ENCODE data around the gene LMNTD2. TPM values are rescaled to one million over a fixed set of nuclear protein-coding genes. Genes with fewer than 3 reads are reported as not detected.
A peak's percentile ranks its signal among the peaks of the same experiment; 100 is the strongest.

The LMNTD2 gene
- total RNA-seq, 1 donor from 2014 or later = 2.3 TPM

DNA sequence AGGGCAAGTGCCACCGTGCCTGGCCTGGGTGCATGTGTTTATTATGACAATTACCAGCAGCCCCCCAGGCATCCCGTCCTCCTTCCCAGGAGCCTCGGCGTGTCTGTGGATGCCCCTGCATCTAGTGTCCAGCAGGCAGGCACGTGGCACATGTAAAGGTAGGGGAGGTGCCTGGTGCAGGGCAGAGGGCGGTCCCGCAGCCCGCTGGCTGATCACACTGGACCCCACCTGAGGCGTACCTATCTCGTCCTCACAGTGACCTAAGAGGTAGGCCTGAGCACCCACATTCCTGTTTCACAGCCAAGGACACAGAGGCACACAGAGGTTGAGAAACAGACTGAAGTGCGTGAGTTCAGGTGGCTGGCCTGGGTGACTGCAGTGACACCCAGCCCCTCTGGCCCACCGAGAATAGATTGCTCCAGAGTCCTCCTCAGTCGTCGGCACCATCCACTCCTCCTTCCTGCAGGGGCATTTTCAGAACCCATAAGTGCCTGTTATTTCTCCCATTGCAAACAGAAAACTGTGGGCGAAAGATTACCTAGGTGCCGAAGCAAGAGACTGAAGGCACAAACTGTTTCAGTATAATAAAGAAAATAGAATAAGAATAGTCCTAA, 12.7 kb upstream of the LMNTD2 start:
- Mint-ChIP-seq H3K27ac (ENCODE audit: unreplicated experiment) (no peak overlapping the region), H3K27me3 (ENCODE audit: unreplicated experiment) (peaks cover 22% of the 10 kb centered on the region), H3K4me1 (ENCODE audit: low read depth, unreplicated experiment) (peaks cover 17% of the 10 kb centered on the region), H3K36me3 (ENCODE audit: unreplicated experiment) (no peaks in the 10 kb centered on the region), H3K4me3 (ENCODE audit: unreplicated experiment) (no peak overlapping the region), H3K9me3 (ENCODE audit: unreplicated experiment) (peaks cover 12% of the 10 kb centered on the region)
- TF ChIP-seq CTCF (IDR thresholded peaks at IDR 0.05; ENCODE audit: partially characterized antibody, unreplicated experiment) = no peak
- DNase-seq = no peak

DNA sequence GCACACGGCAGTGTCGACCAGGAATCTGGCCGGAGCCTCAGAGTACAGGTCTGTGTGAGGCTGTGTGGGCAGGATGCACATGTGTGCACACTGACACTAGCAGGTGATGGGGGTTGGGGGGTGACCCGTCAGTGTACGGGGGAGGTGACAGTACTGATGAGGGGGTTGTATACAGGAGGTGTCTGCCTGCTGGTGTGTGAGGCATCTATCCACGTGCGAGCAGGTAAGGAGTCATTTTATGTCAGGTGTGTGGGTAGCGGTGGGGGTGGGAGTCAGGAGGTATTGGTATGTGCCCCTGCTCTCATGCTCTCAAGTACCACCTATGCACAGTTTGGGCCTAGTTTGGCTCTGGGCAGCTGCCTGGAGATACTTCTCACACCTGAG, 11.3 kb upstream of the LMNTD2 start:
- Mint-ChIP-seq H3K27ac (ENCODE audit: unreplicated experiment) (no peak overlapping the region), H3K9me3 (ENCODE audit: unreplicated experiment) (peaks cover 10% of the 10 kb centered on the region), H3K36me3 (ENCODE audit: unreplicated experiment) (no peaks in the 10 kb centered on the region), H3K4me3 (ENCODE audit: unreplicated experiment) (no peak overlapping the region), H3K27me3 (ENCODE audit: unreplicated experiment) (peaks cover 16% of the 10 kb centered on the region), H3K4me1 (ENCODE audit: low read depth, unreplicated experiment) (peaks cover 11% of the 10 kb centered on the region)
- DNase-seq = no peak
- no peak for TF ChIP-seq CTCF (IDR thresholded peaks at IDR 0.05; ENCODE audit: partially characterized antibody, unreplicated experiment)

GRCh38 chr11:569158-569885, 8.8 kb upstream of the LMNTD2 start:
- Mint-ChIP-seq H3K9me3 (ENCODE audit: unreplicated experiment) (peaks cover 5% of the 10 kb centered on the region), H3K27ac (ENCODE audit: unreplicated experiment) (peak overlapping the region; percentile 75), H3K4me3 (ENCODE audit: unreplicated experiment) (peak overlapping the region; percentile 81), H3K4me1 (ENCODE audit: low read depth, unreplicated experiment) (peaks cover 4% of the 10 kb centered on the region), H3K27me3 (ENCODE audit: unreplicated experiment) (peaks cover 9% of the 10 kb centered on the region), H3K36me3 (ENCODE audit: unreplicated experiment) (no peaks in the 10 kb centered on the region)
- no peak for TF ChIP-seq CTCF (IDR thresholded peaks at IDR 0.05; ENCODE audit: partially characterized antibody, unreplicated experiment)
- DNase-seq = no peak

DNA sequence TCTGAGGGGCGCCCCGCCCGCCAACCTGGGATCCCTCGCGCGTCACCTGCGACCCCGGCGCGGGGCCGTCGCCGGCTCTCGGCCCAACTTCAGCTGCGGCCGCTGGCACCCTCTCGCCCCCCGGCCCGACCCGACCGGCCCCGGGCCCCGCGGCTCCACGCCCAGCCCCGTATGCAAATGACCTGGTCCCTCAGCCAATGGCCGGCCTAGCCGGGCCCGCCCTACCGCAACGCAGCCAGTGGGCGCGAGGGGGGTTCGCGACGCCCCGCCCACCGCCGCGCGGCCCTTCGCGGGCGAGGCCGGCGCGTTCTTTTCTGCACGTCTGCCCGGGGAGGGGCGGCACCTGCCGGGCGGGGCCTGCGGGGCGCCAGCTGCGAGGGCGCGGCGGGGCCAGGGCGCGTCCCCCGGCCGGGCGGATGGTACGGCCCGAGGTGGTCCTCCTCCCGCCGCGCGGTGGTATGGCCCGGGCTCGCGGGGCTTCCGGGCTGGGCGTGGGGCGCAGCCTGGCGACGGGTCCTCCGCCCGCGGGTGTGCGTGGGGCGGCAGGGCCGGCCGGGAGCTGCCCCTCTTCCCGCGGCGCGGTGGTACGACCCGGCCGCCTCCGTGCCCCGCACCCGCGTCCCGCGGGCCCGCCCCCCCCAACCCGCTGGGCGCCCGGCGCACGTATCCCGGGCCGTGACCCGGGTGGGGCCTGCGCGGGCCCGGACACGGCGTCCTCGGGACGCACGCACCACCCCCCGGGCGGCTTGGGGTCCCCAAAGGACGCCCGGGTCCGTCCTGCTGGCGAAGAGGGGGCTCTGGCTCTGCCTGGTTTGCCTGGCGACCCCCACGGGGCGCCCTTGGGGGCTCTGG, 8.0 kb upstream of the LMNTD2 start:
- DNase-seq = peak; percentile 96
- Mint-ChIP-seq H3K27ac (ENCODE audit: unreplicated experiment) (peak overlapping the region; percentile 75), H3K4me3 (ENCODE audit: unreplicated experiment) (peak overlapping the region; percentile 81), H3K36me3 (ENCODE audit: unreplicated experiment) (no peaks in the 10 kb centered on the region), H3K4me1 (ENCODE audit: low read depth, unreplicated experiment) (no peaks in the 10 kb centered on the region), H3K27me3 (ENCODE audit: unreplicated experiment) (peaks cover 9% of the 10 kb centered on the region), H3K9me3 (ENCODE audit: unreplicated experiment) (peaks cover 2% of the 10 kb centered on the region)
- no peak for TF ChIP-seq CTCF (IDR thresholded peaks at IDR 0.05; ENCODE audit: partially characterized antibody, unreplicated experiment)
